ENCODE measurements around the gene NEUROD2. TPM values are rescaled to one million over a fixed set of nuclear protein-coding genes. Genes with fewer than 3 reads are reported as not detected.
A peak's percentile ranks its signal among the peaks of the same experiment; 100 is the strongest.

NEUROD2 gene
- total and polyA plus RNA-seq, 2 of the 8 experiments (the other 6 are each of a cell fraction or from before 2014, with no cell fraction given), result not detected

DNA sequence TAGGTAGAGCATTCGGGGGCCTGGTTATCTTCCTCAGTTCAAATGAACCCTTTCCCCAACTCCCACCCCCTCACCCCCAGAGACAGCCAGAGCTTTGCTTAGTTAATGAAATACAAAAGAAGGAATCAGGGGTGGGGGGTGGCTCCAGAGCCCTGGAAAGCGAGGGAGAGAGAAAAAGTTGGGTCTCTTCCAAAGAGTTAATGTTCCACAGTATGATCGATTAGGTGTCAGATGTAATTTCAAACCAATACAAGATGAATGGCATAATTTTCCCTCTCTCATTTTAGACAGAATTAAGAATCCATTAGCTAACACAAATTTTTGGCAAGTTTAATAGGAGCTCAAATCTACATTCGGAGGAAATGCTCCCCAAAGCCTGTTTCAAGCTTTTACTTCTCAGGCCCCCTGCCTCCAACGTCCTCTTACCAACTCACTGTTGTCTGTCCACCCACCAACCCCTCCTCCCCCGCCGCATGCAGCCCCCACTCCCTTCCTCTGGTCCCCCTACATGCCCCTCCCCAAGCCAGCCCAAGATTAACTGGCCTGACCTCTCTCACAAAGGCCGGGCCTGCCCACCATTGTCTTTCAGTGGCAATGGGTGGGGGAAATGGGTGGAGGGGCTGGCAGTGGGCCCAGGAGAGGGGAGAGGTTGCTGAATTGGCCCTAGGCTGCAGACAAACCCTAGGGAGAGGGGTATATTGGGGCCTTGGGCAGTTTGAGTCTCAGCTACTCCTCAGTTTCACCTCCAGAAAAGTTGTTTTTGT, 28.2 kb downstream of the NEUROD2 start (continued):
- TF ChIP-seq, protein P1, sequence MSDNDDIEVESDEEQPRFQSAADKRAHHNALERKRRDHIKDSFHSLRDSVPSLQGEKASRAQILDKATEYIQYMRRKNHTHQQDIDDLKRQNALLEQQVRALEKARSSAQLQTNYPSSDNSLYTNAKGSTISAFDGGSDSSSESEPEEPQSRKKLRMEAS (IDR thresholded peaks at IDR 0.05), result peak; percentile 34; the same call in 1 of the 2 replicates
- TF ChIP-seq RBBP5 (IDR thresholded peaks at IDR 0.05; ENCODE audit: borderline replicate concordance, low read depth, low read length) (no peak), CEBPB (IDR thresholded peaks at IDR 0.05; ENCODE audit: low read depth, low read length) (no peak), CREB1 (IDR thresholded peaks at IDR 0.05) (no peak), GABPA (IDR thresholded peaks at IDR 0.05; ENCODE audit: borderline replicate concordance, insufficient read depth, low read length) (no peak), ASH2L (IDR thresholded peaks at IDR 0.05; ENCODE audit: low read length) (peak; percentile 8), GTF2F1 (IDR thresholded peaks at IDR 0.05; ENCODE audit: borderline replicate concordance, low read depth, low read length) (no peak), POU5F1 (IDR thresholded peaks at IDR 0.05; ENCODE audit: low read depth, low read length) (no peak)
